Peyer's patch (tissue), 4 donors: ENCODE data around the gene SHKBP1.
A peak's percentile ranks its signal among the peaks of the same experiment; 100 is the strongest.

Source experiments
- CTCF ChIP-seq, 6 experiments: fragments of 450-650 bp in 4 of 6; fragments of 200-600 bp in 2 of 6; sonication (generic) in 1 of 6; IDR thresholded peaks; one replicate each; pipeline ENCODE4 v1.5.1; 2017 to 2019; ENCODE audit warnings: antibody characterized with exemption in 6 of 6, mild to moderate bottlenecking in 3 of 6, moderate library complexity in 1 of 6
- POLR2A ChIP-seq, 2 donors: fragments of 450-650 bp; IDR thresholded peaks; one replicate each; pipeline ENCODE4 v1.5.1; 2017; ENCODE audit warnings: antibody characterized with exemption in 2 of 2, mild to moderate bottlenecking in 2 of 2, moderate library complexity in 2 of 2

DNA sequence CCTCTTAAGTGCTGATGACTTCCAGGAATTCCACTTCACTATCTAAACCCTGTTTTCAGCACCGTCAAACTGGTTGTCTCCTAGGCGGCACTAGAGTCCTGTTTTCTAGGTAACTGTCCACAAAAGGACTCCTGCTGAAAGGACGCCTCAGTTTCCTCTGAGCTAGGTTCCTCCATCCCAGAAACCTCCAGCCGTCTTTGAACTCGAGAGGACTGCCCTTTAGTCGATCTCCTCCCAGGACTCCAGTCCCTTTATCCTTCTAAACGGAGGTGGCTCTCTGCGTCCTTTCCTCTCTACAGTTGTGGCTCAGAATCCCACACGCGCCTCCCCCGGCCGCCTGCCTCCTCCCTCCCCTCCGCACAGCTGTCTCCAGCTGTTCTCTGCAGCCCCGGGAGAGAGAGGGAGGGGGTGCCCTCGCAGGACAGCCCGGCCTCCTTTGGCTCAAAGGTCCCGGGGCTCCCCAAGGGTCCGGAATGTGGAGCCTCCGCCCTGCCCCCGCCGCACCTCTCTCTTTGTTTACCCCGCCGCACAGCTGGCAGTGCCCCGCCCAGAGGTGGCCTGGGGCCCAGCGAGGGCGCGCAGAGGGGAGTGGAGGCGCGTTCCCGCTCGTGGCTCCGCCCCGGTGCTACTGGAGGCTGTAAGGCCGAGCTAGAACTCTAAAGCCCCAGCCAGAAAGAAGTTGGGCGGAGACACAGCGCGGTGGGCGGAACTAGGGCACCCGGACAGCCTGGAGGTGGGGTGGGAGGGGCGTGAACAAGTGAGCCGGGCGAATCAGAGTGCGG lies 26.9 kb downstream of the SHKBP1 start:
- TF ChIP-seq CTCF (IDR thresholded peaks at IDR 0.05) = no peak
- TF ChIP-seq POLR2A (IDR thresholded peaks at IDR 0.05) = peak; percentile 30 to 63
